HEK293 (cell line): ENCODE measurements around the gene MLLT3.

Experiments used
- CTCF ChIA-PET: fragments of 350-600 bp; formaldehyde crosslinking; extraction: SDS; loops from one replicate; lab custom pipeline; 2021; ENCODE audit warnings: antibody characterized with exemption; lab: Yijun Ruan, JAX
- POLR2A ChIA-PET: fragments of 300-600 bp; formaldehyde crosslinking; extraction: SDS; loops from one replicate; lab custom pipeline; 2020; ENCODE audit warnings: antibody characterized with exemption, inconsistent platforms; lab: Yijun Ruan, JAX
- H3K27ac ChIP-seq: fragments of 200-500 bp; sonication (Bioruptor generic); 2 replicates; pipeline ENCODE4 v1.5.1; 2014; ENCODE audit warnings: low read depth, low read length, control low read depth, inconsistent platforms; ENCODE audit errors: extremely low read depth
- H3K36me3 ChIP-seq, 2 experiments: fragments of 200-500 bp in 1 of 2; sonication (Bioruptor generic) in 1 of 2; 1 replicate in 1 of 2; 2 replicates in 1 of 2; pipeline ENCODE4 v1.5.1; 2014 to 2017; ENCODE audit warnings: inconsistent platforms in 2 of 2, low read length in 2 of 2; ENCODE audit not compliant: control insufficient read depth in 2 of 2, insufficient read depth in 1 of 2
- H3K4me1 ChIP-seq: fragments of 200-500 bp; sonication (Bioruptor generic); 2 replicates; pipeline ENCODE4 v1.5.1; 2014; ENCODE audit warnings: mild to moderate bottlenecking, low read length, inconsistent platforms; ENCODE audit not compliant: control insufficient read depth, insufficient read depth
- H3K4me3 ChIP-seq: 2 replicates; pipeline ENCODE4 v1.5.1; 2011; ENCODE audit warnings: low read depth, mild to moderate bottlenecking, control low read depth, low read length, moderate library complexity
- H3K9me3 ChIP-seq: fragments of 200-500 bp; sonication (Bioruptor generic); 2 replicates; pipeline ENCODE4 v1.5.1; 2014; ENCODE audit warnings: low read depth, low read length, inconsistent platforms; ENCODE audit not compliant: control insufficient read depth, insufficient read depth
- BCL6B ChIP-seq: fragments of 450-650 bp; formaldehyde crosslinking; IDR thresholded peaks from 2 replicates; pipeline ENCODE4 v1.5.1; 2017; ENCODE audit warnings: missing biosample characterization, missing genetic modification characterization
- FEZF1 ChIP-seq: fragments of 450-650 bp; formaldehyde crosslinking; IDR thresholded peaks from 2 replicates; pipeline ENCODE4 v1.5.1; 2016; ENCODE audit warnings: missing biosample characterization, missing genetic modification characterization
- GFI1B ChIP-seq: fragments of 450-650 bp; formaldehyde crosslinking; IDR thresholded peaks from 2 replicates; pipeline ENCODE4 v1.5.1; 2016; ENCODE audit warnings: missing biosample characterization, missing genetic modification characterization
- HOXA7 ChIP-seq: sonication (generic); formaldehyde crosslinking; IDR thresholded peaks from 2 replicates; pipeline ENCODE4 v1.8.1; 2022; ENCODE audit warnings: missing genetic modification reagents, borderline replicate concordance
- IKZF3 ChIP-seq: fragments of 450-650 bp; IDR thresholded peaks from 2 replicates; pipeline ENCODE4 v1.5.0; 2018; ENCODE audit warnings: missing biosample characterization, mild to moderate bottlenecking, missing genetic modification characterization, moderate library complexity
- KLF10 ChIP-seq: fragments of 450-650 bp; IDR thresholded peaks from 2 replicates; pipeline ENCODE4 v1.5.1; 2018; ENCODE audit warnings: missing biosample characterization, mild to moderate bottlenecking, missing genetic modification characterization
- KLF16 ChIP-seq: fragments of 450-650 bp; formaldehyde crosslinking; IDR thresholded peaks from 2 replicates; pipeline ENCODE4 v1.5.1; 2017; ENCODE audit warnings: missing biosample characterization, missing genetic modification characterization
- KLF8 ChIP-seq: fragments of 450-650 bp; formaldehyde crosslinking; IDR thresholded peaks from 2 replicates; pipeline ENCODE4 v1.5.1; 2016; ENCODE audit warnings: missing biosample characterization, missing genetic modification characterization
- MYNN ChIP-seq: fragments of 450-650 bp; formaldehyde crosslinking; IDR thresholded peaks from 2 replicates; pipeline ENCODE4 v1.5.1; 2016; ENCODE audit warnings: missing biosample characterization, missing genetic modification characterization, borderline replicate concordance
- OSR2 ChIP-seq: fragments of 450-650 bp; formaldehyde crosslinking; IDR thresholded peaks from 2 replicates; pipeline ENCODE4 v1.5.1; 2016; ENCODE audit warnings: missing biosample characterization, missing genetic modification characterization
- PRDM10 ChIP-seq: fragments of 450-650 bp; formaldehyde crosslinking; IDR thresholded peaks from 2 replicates; pipeline ENCODE4 v1.5.1; 2016; ENCODE audit warnings: missing biosample characterization, missing genetic modification characterization
- SETDB1 ChIP-seq: IDR thresholded peaks from one replicate; pipeline ENCODE4 v1.6.1; 2017; ENCODE audit warnings: mild to moderate bottlenecking, low read length, moderate library complexity, mixed read lengths; ENCODE audit not compliant: insufficient read length
- TRIM28 ChIP-seq: IDR thresholded peaks from 2 replicates; pipeline ENCODE4 v1.6.1; 2011; ENCODE audit warnings: low read length, control low read depth, borderline replicate concordance
- ZBTB20 ChIP-seq: fragments of 450-650 bp; formaldehyde crosslinking; IDR thresholded peaks from 2 replicates; pipeline ENCODE4 v1.5.1; 2016; ENCODE audit warnings: missing biosample characterization, missing genetic modification characterization
- ZBTB21 ChIP-seq: fragments of 450-650 bp; formaldehyde crosslinking; IDR thresholded peaks from 2 replicates; pipeline ENCODE4 v1.5.1; 2017; ENCODE audit warnings: missing biosample characterization, missing genetic modification characterization
- ZNF132 ChIP-seq: fragments of 450-650 bp; formaldehyde crosslinking; IDR thresholded peaks from 2 replicates; pipeline ENCODE4 v1.5.1; 2017; ENCODE audit warnings: missing biosample characterization, missing genetic modification characterization, borderline replicate concordance
- ZNF155 ChIP-seq: fragments of 450-650 bp; formaldehyde crosslinking; IDR thresholded peaks from 2 replicates; pipeline ENCODE4 v1.5.1; 2016; ENCODE audit warnings: missing biosample characterization, missing genetic modification characterization
- ZNF157 ChIP-seq: fragments of 450-650 bp; formaldehyde crosslinking; IDR thresholded peaks from 2 replicates; pipeline ENCODE4 v1.5.1; 2016; ENCODE audit warnings: missing biosample characterization, missing genetic modification characterization
- ZNF19 ChIP-seq: fragments of 450-650 bp; formaldehyde crosslinking; IDR thresholded peaks from 2 replicates; pipeline ENCODE4; 2016; ENCODE audit warnings: missing biosample characterization, missing genetic modification characterization, low read depth
- ZNF2 ChIP-seq: fragments of 450-650 bp; formaldehyde crosslinking; IDR thresholded peaks from 2 replicates; pipeline ENCODE4 v1.5.1; 2016; ENCODE audit warnings: missing biosample characterization, missing genetic modification characterization
- ZNF324 ChIP-seq: fragments of 450-650 bp; formaldehyde crosslinking; IDR thresholded peaks from 2 replicates; pipeline ENCODE4 v1.5.1; 2016; ENCODE audit warnings: missing biosample characterization, missing genetic modification characterization
- ZNF37A ChIP-seq: fragments of 450-650 bp; IDR thresholded peaks from 2 replicates; pipeline ENCODE4 v1.5.1; 2018; ENCODE audit warnings: missing biosample characterization, missing genetic modification characterization
- ZNF404 ChIP-seq: fragments of 450-650 bp; formaldehyde crosslinking; IDR thresholded peaks from 2 replicates; pipeline ENCODE4 v1.5.1; 2017; ENCODE audit warnings: missing biosample characterization, missing genetic modification characterization
- ZNF473 ChIP-seq: fragments of 450-650 bp; formaldehyde crosslinking; IDR thresholded peaks from 2 replicates; pipeline ENCODE4 v1.5.1; 2017; ENCODE audit warnings: missing biosample characterization, missing genetic modification characterization
- ZNF530 ChIP-seq: fragments of 450-650 bp; formaldehyde crosslinking; IDR thresholded peaks from 2 replicates; pipeline ENCODE4 v1.5.1; 2016; ENCODE audit warnings: low read depth, missing biosample characterization, missing genetic modification characterization
- ZNF544 ChIP-seq: fragments of 450-650 bp; formaldehyde crosslinking; IDR thresholded peaks from 2 replicates; pipeline ENCODE4 v1.5.0; 2017; ENCODE audit warnings: missing biosample characterization, missing genetic modification characterization
- ZNF596 ChIP-seq: fragments of 450-650 bp; IDR thresholded peaks from 2 replicates; pipeline ENCODE4 v1.5.0; 2018; ENCODE audit warnings: missing biosample characterization, mild to moderate bottlenecking, missing genetic modification characterization, moderate library complexity
- ZNF629 ChIP-seq: fragments of 450-650 bp; formaldehyde crosslinking; IDR thresholded peaks from 2 replicates; pipeline ENCODE4 v1.5.1; 2017; ENCODE audit warnings: missing biosample characterization, missing genetic modification characterization
- ZNF654 ChIP-seq: fragments of 450-650 bp; formaldehyde crosslinking; IDR thresholded peaks from 2 replicates; pipeline ENCODE4 v1.5.1; 2016; ENCODE audit warnings: low read depth, missing biosample characterization, missing genetic modification characterization
- ZNF670 ChIP-seq: fragments of 450-650 bp; formaldehyde crosslinking; IDR thresholded peaks from 2 replicates; pipeline ENCODE4 v1.5.1; 2016; ENCODE audit warnings: missing biosample characterization, missing genetic modification characterization, low read depth
- ZNF701 ChIP-seq: fragments of 450-650 bp; formaldehyde crosslinking; IDR thresholded peaks from 2 replicates; pipeline ENCODE4 v1.5.1; 2016; ENCODE audit warnings: missing biosample characterization, missing genetic modification characterization
- ZSCAN16 ChIP-seq: fragments of 450-650 bp; formaldehyde crosslinking; IDR thresholded peaks from 2 replicates; pipeline ENCODE4 v1.5.1; 2016; ENCODE audit warnings: missing biosample characterization, missing genetic modification characterization
- ZSCAN5A ChIP-seq: fragments of 450-650 bp; formaldehyde crosslinking; IDR thresholded peaks from 2 replicates; pipeline ENCODE4 v1.5.1; 2016; ENCODE audit warnings: missing biosample characterization, missing genetic modification characterization

The MLLT3 gene

DNA sequence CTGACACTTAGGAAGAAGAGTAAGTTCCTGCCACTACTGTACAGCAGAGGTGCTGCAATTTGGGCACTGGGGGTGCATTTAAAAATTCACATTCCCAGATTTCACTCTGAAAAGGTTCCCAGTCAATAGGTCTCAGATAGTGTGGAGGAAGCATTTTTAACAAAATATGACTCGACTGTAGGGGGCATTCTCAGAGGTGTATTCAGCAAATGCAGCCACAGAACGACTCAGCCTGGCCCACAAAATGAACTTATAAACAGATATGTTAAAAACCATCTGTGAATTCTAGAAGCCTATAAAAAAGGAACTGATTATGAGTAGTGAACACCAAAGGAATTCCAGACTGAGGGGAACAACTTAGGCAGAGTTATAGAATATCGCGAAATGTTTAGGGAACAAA lies 31.1 kb downstream of the MLLT3 start:
- Histone ChIP-seq H3K4me3 (no peak overlapping the region), H3K36me3 (no peaks in the 10 kb centered on the region; a peak in 1 of 3 replicates), H3K4me1 (0 out of 2 replicates have a peak, but pooled peaks cover 5% of the 10 kb centered on the region), H3K9me3 (no peaks in the 10 kb centered on the region), H3K27ac (no peak overlapping the region)
- TF ChIP-seq ZNF596 (tag by site-specific recombination) (no peak), ZNF324 (tag by site-specific recombination) (no peak), SETDB1 (no peak), HOXA7 (CRISPR knock-in tag) (no peak), ZNF19 (no peak), PRDM10 (tag by site-specific recombination) (no peak), IKZF3 (no peak), ZBTB20 (tag by site-specific recombination) (no peak), ZNF530 (no peak), ZNF629 (tag by site-specific recombination) (no peak), ZSCAN5A (tag by site-specific recombination) (no peak), ZNF544 (tag by site-specific recombination) (no peak), ZNF37A (tag by site-specific recombination) (no peak), ZNF473 (no peak), KLF10 (tag by site-specific recombination) (no peak), KLF8 (tag by site-specific recombination) (no peak), ZNF155 (tag by site-specific recombination) (no peak), GFI1B (no peak), ZNF654 (tag by site-specific recombination) (no peak), ZNF132 (tag by site-specific recombination) (no peak)
- ChIA-PET CTCF (no interaction called here), POLR2A (no interaction called here)

DNA sequence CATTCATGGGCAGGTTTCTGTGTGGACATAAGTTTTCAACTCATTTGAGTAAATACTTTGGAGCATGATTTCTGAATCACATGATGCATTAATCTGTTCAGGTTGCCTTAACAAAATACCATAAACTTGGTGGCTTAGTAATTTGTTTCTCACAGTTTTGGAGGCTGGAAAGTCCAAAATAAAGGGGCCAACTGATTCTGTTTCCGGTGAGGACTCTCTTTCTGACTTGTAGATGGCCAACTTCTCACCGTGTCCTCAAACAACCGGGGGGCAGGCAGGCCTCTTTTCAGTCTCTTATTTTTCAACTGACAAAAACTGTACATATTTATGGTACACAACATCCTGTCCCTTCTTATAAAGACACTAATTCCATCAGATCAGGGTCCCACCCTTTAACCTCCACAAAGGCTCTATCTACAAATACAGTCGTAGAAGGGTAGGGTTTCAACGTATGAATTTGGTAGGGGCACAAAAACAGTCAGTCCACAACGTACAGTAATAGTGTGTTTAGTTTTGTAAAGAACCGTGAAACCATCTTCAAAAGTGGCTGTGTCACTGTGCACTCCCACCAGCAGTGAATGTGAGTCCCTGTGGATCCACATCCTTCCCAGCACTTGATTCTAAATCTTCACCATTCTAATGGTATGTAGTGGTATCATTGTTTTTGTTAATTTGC lies 37.2 kb downstream of the MLLT3 start:
- H3K4me3 ChIP-seq: no peak overlapping the region
- no peak overlapping the region for H3K27ac ChIP-seq
- 0 out of 2 replicates have a peak, but pooled peaks cover 6% of the 10 kb centered on the region for H3K4me1 ChIP-seq
- TF ChIP-seq TRIM28: no peak
- TF ChIP-seq ZNF701 (tag by site-specific recombination): no peak
- no peak for TF ChIP-seq ZNF2 (tag by site-specific recombination)
- TF ChIP-seq ZNF404: no peak
- no peak for TF ChIP-seq MYNN (tag by site-specific recombination)
- TF ChIP-seq KLF16 (tag by site-specific recombination): no peak
- TF ChIP-seq ZBTB21 (tag by site-specific recombination): no peak
- TF ChIP-seq ZNF132 (tag by site-specific recombination): no peak
- no peak for TF ChIP-seq ZNF157 (tag by site-specific recombination)
- no peak for TF ChIP-seq FEZF1 (tag by site-specific recombination)
- no peak for TF ChIP-seq OSR2 (tag by site-specific recombination)
- TF ChIP-seq ZNF670 (tag by site-specific recombination): no peak
- TF ChIP-seq BCL6B: no peak
- TF ChIP-seq ZSCAN16 (tag by site-specific recombination): no peak
- TF ChIP-seq, all 188 proteins: peak for 0
- H3K9me3 ChIP-seq: no peaks in the 10 kb centered on the region
- ChIA-PET CTCF (no interaction called here), POLR2A (no interaction called here)
- H3K36me3 ChIP-seq: no peaks in the 10 kb centered on the region
